Endothelial cell of umbilical vein (primary cell): Measurements from ENCODE around the gene NAALADL1. TPM values are rescaled to one million over a fixed set of nuclear protein-coding genes. Genes with fewer than 3 reads are reported as not detected.
A peak's percentile ranks its signal among the peaks of the same experiment; 100 is the strongest.

Source experiments
- Bru-seq: library from RNA; stranded (reverse); fragments of 400-500 nt; gene quantifications from one replicate; lab custom pipeline; 2021; lab: Mats Ljungman, UMichigan
- BruChase-seq, 2 experiments: library from RNA; stranded (reverse); fragments of 400-500 nt; gene quantifications; one replicate each; lab custom pipeline; 2021; lab: Mats Ljungman, UMichigan
- BruUV-seq: library from RNA; stranded (reverse); fragments of 400-500 nt; replicated peaks from 2 replicates; lab custom pipeline; 2021; lab: Mats Ljungman, UMichigan
- CTCF ChIA-PET: fragments of 300-600, 350-600 bp; sonication (Branson Sonifier 250); formaldehyde crosslinking; loops from one replicate; lab custom pipeline; 2021; ENCODE audit warnings: antibody characterized with exemption, inconsistent platforms; lab: Charles Lee
- POLR2A ChIA-PET: fragments of 300-600, 350-600 bp; sonication (Branson Sonifier 250); formaldehyde crosslinking; loops from one replicate; lab custom pipeline; 2021; ENCODE audit warnings: antibody characterized with exemption, inconsistent platforms; lab: Charles Lee
- DNase-seq: peaks from one replicate; pipeline ENCODE4 v3.0.0-alpha.2; 2011; ENCODE audit warnings: low read depth, low spot score
- FAIRE-seq: peaks from 2 replicates; lab custom pipeline; 2011; peaks lifted over from hg19 to GRCh38; lab: Jason Lieb, UNC
- H2AFZ ChIP-seq: 2 replicates; pipeline ENCODE4 v1.6.0; 2012; ENCODE audit warnings: low read depth, low read length, control low read depth, inconsistent platforms
- H3K27ac ChIP-seq: 2 replicates; pipeline ENCODE4 v1.5.1; 2011; ENCODE audit warnings: low read depth, mild to moderate bottlenecking, control low read depth, low read length, moderate library complexity; ENCODE audit not compliant: insufficient read depth
- H3K27me3 ChIP-seq, 2 experiments: 2 replicates each; pipeline versions ENCODE4 v1.6.0 to v1.6.1; 2011; ENCODE audit warnings: low read length in 2 of 2, mixed read lengths in 1 of 2; ENCODE audit not compliant: control insufficient read depth in 2 of 2, insufficient read depth in 2 of 2
- H3K36me3 ChIP-seq, 2 experiments: 2 replicates in 1 of 2; 3 replicates in 1 of 2; pipeline ENCODE4 v1.5.1; 2011; ENCODE audit warnings: low read length in 2 of 2, mild to moderate bottlenecking in 1 of 2, moderate library complexity in 1 of 2; ENCODE audit not compliant: control insufficient read depth in 2 of 2, insufficient read depth in 2 of 2; ENCODE audit errors: extremely low read depth in 1 of 2
- H3K4me1 ChIP-seq: 3 replicates; pipeline ENCODE4 v1.5.1; 2011; ENCODE audit warnings: mild to moderate bottlenecking, low read length; ENCODE audit not compliant: control insufficient read depth, insufficient read depth; ENCODE audit errors: extremely low read depth
- H3K4me2 ChIP-seq: 2 replicates; pipeline ENCODE4 v1.6.1; 2011; ENCODE audit warnings: low read length, control low read depth, mixed read lengths; ENCODE audit not compliant: insufficient read depth
- H3K4me3 ChIP-seq, 3 experiments: fragments of 200-600 bp in 1 of 3; sonication (generic), shearing (Covaris generic) in 1 of 3; replicated peaks in 1 of 3; 2 replicates each; pipeline ENCODE4 v1.5.1; 2011 to 2016; ENCODE audit warnings: control low read depth in 3 of 3, low read length in 3 of 3, mild to moderate bottlenecking in 2 of 3, inconsistent platforms in 1 of 3, low read depth in 1 of 3, moderate library complexity in 1 of 3; ENCODE audit not compliant: insufficient read depth in 1 of 3
- H3K79me2 ChIP-seq: 2 replicates; pipeline ENCODE4 v1.6.0; 2012; ENCODE audit warnings: low read length, inconsistent platforms; ENCODE audit not compliant: control insufficient read depth, insufficient read depth
- H3K9ac ChIP-seq: replicated peaks from 2 replicates; pipeline ENCODE3; 2011; ENCODE audit warnings: low read length, control low read depth; ENCODE audit not compliant: insufficient read depth; ENCODE audit errors: extremely low read depth
- H3K9me1 ChIP-seq: replicated peaks from 3 replicates; pipeline ENCODE4 v1.6.0; 2011; ENCODE audit warnings: mild to moderate bottlenecking, low read length; ENCODE audit not compliant: control insufficient read depth, insufficient read depth; ENCODE audit errors: extremely low read depth
- H3K9me3 ChIP-seq: replicated peaks from 2 replicates; pipeline ENCODE4 v1.5.1; 2012; ENCODE audit warnings: low read length, inconsistent platforms; ENCODE audit not compliant: control insufficient read depth, insufficient read depth
- H4K20me1 ChIP-seq: replicated peaks from 2 replicates; pipeline ENCODE3; 2011; ENCODE audit warnings: mild to moderate bottlenecking, low read length; ENCODE audit not compliant: control insufficient read depth, insufficient read depth; ENCODE audit errors: extremely low read depth
- EZH2 ChIP-seq: IDR thresholded peaks from 2 replicates; pipeline ENCODE4 v1.6.1; 2012; ENCODE audit warnings: borderline replicate concordance, low read depth, mild to moderate bottlenecking, moderate library complexity, low read length, inconsistent platforms; ENCODE audit not compliant: severe bottlenecking
- FOS ChIP-seq: IDR thresholded peaks from 2 replicates; pipeline ENCODE4 v1.6.1; 2011; ENCODE audit warnings: mild to moderate bottlenecking, low read length, moderate library complexity, borderline replicate concordance; ENCODE audit not compliant: insufficient read depth
- GATA2 ChIP-seq: IDR thresholded peaks from 2 replicates; pipeline ENCODE4 v1.7.0; 2011; ENCODE audit warnings: low read depth, mild to moderate bottlenecking, moderate library complexity, mixed read lengths, low read length; ENCODE audit not compliant: insufficient read length, insufficient read depth
- JUN ChIP-seq: IDR thresholded peaks from 2 replicates; pipeline ENCODE4 v1.6.1; 2011; ENCODE audit warnings: borderline replicate concordance, low read depth; ENCODE audit not compliant: insufficient read length, insufficient read depth
- MYC ChIP-seq: IDR thresholded peaks from one replicate; pipeline ENCODE4 v1.6.1; 2011; ENCODE audit warnings: mild to moderate bottlenecking, low read depth, low read length
- POLR2A ChIP-seq: IDR thresholded peaks from 2 replicates; pipeline ENCODE4 v1.6.1; 2012; ENCODE audit warnings: low read depth, mild to moderate bottlenecking, control low read depth, low read length
- POLR2AphosphoS5 ChIP-seq: IDR thresholded peaks from 2 replicates; pipeline ENCODE4 v1.6.1; 2012; ENCODE audit warnings: low read depth, mild to moderate bottlenecking, control low read depth, low read length, moderate library complexity; ENCODE audit not compliant: insufficient read depth
- dilution Hi-C: fragments of 300-500 bp; cut with MboI; formaldehyde crosslinking; loops from one replicate; pipeline ENCODE4 v1.15.0; 2019; ENCODE audit warnings: low sequenced_read_pairs; ENCODE audit not compliant: extremely low pct_ligation_motif_present
- intact Hi-C: fragments of 100-400 bp; cut with micrococcal nuclease; formaldehyde crosslinking; loops from one replicate; pipeline ENCODE4 v1.10.0; 2022
- long read RNA-seq: library from polyadenylated mRNA; stranded (forward); transcript quantifications from one replicate; pipeline ENCODE4 v2.0.0, GENCODE V29; 2021
- polyA minus RNA-seq, 3 experiments: library from RNA; depleted of rRNA, polyadenylated mRNA; stranded (reverse); fragments of >200 nt; gene quantifications; 1 replicate in 1 of 3; 2 replicates in 2 of 3; pipeline ENCODE4 v1.2.3, GENCODE V29; 2011
- polyA plus RNA-seq, 4 experiments: library from polyadenylated mRNA; depleted of rRNA in 3 of 4; stranded (reverse) in 3 of 4; unstranded in 1 of 4; fragments of >200 nt; gene quantifications; 2 replicates each; pipeline versions ENCODE4 v1.2.1 to v1.2.3, GENCODE V29; 2011 to 2012; ENCODE audit warnings: missing spikeins in 1 of 4
- total RNA-seq: library from RNA; stranded (reverse); gene quantifications from 2 replicates; pipeline ENCODE4 v1.2.3, GENCODE V29; 2021
- TF ChIP-seq, protein P1 (sequence below): IDR thresholded peaks from 2 replicates; pipeline ENCODE4 v1.6.1; 2011; ENCODE audit not compliant: insufficient read depth, insufficient read length
- TF ChIP-seq, protein P2 (sequence below), 2 donors: IDR thresholded peaks; 1 replicate in 1 of 2; 2 replicates in 1 of 2; pipeline ENCODE4 v1.5.1; 2011; ENCODE audit warnings: low read length in 2 of 2, mild to moderate bottlenecking in 2 of 2, moderate library complexity in 2 of 2, control low read depth in 1 of 2, inconsistent platforms in 1 of 2, low read depth in 1 of 2; ENCODE audit not compliant: insufficient read depth in 1 of 2; ENCODE audit errors: extremely low read depth in 1 of 2

NAALADL1 gene, protein sequence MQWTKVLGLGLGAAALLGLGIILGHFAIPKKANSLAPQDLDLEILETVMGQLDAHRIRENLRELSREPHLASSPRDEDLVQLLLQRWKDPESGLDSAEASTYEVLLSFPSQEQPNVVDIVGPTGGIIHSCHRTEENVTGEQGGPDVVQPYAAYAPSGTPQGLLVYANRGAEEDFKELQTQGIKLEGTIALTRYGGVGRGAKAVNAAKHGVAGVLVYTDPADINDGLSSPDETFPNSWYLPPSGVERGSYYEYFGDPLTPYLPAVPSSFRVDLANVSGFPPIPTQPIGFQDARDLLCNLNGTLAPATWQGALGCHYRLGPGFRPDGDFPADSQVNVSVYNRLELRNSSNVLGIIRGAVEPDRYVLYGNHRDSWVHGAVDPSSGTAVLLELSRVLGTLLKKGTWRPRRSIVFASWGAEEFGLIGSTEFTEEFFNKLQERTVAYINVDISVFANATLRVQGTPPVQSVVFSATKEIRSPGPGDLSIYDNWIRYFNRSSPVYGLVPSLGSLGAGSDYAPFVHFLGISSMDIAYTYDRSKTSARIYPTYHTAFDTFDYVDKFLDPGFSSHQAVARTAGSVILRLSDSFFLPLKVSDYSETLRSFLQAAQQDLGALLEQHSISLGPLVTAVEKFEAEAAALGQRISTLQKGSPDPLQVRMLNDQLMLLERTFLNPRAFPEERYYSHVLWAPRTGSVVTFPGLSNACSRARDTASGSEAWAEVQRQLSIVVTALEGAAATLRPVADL
- 4.4 and 6.8 TPM in 2 replicates for total RNA-seq
- 13.9 and 16.5 TPM in 2 replicates for polyA plus RNA-seq
- 11.3 and 13.9 TPM in 2 replicates for polyA plus RNA-seq (2011; cell fraction: cytosol; rRNA removed)
- polyA plus RNA-seq (2011; cell fraction: nucleus; rRNA removed): 8.9 and 13.3 TPM in 2 replicates
- 7.0 and 11.1 TPM in 2 replicates for polyA plus RNA-seq (2012)
- 2.4 and 6.3 TPM in 2 replicates for polyA minus RNA-seq
- not detected for polyA minus RNA-seq (2011; cell fraction: cytosol; rRNA and poly(A)+ RNA removed)
- 1.6 and 2.6 TPM in 2 replicates for polyA minus RNA-seq (2011; cell fraction: nucleus; rRNA and poly(A)+ RNA removed)
- Bru-seq, nascent RNA: percentile 18 among the genes with signal in this experiment
- BruChase-seq, experiment 1, labeled RNA remaining after a 6-hour chase: percentile 18 among the genes with signal in this experiment
- BruChase-seq, experiment 2, labeled RNA remaining after a 2-hour chase: percentile 13 among the genes with signal in this experiment
- long read RNA-seq, partial matches to known transcripts: 2 of 6 reads
- long read RNA-seq, other reads (novel, unspliced or antisense): 2 of 6 reads

DNA sequence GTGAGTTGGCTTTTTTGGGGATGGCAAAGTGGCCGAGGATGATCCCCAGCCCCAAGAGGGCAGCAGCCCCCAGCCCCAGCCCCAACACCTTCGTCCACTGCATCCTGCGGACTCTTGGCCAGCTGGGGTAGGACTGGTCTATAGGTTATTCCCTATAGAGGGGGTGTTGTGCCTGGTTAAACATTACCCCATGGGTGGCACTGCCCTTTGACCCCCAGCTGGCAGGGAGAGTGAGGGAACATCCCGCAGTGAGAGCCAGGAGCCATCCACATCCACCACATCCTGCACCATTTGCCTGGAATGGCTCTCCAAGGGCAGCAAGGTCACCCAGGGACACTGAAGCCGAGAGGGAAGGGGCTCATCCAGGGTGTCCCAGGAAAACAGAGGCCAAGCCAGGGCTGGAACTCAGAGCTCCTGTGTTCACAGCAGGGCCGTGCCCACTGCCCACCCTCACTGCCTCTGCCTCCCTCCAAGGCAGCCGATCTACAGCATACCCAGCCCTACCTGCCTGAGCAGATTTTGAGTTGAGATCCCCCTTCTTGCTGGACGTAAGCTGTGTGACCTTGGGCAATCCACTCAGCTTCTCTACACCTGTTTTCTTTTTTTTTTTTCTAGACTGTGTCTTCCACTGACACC lies at the start of gene NAALADL1:
TSS of gene NAALADL1 (minus strand) at position 135 of the 636 bp plus-strand sequence. CDS start at position 103, 32 bp downstream.
- FAIRE-seq: no peak
- ChIA-PET POLR2A (interaction anchor here (0.5 kb wide), 1 partner anchor 14 kb away, joined by 4 read pairs; no protein-coding TSS in a partner anchor), CTCF (interaction anchor here (0.9 to 1.1 kb wide), 3 partner anchors 9 to 214 kb away, joined by 3 to 4 read pairs (median 3); partner anchors contain the start of gene CDC42BPG)
- BruUV-seq: no TSS peak
- Histone ChIP-seq H3K9ac (no peak within 1 kb of the TSS), H3K4me2 (no peak within 1 kb of the TSS), H3K27ac (no peak within 1 kb of the TSS), H3K27me3 (no peaks in the 10 kb centered on the region), H3K9me1 (no peaks in the 10 kb centered on the region), H4K20me1 (no peaks in the 10 kb centered on the region), H3K4me3 (no peak within 1 kb of the TSS), H2AFZ (no peak within 1 kb of the TSS), H3K79me2 (no peaks in the 10 kb centered on the region), H3K4me1 (no peaks in the 10 kb centered on the region), H3K36me3 (no peaks in the 10 kb centered on the region), H3K9me3 (no peaks in the 10 kb centered on the region)
- dilution Hi-C loops (no loop called here), intact Hi-C loops (no loop called here)
- TF ChIP-seq, protein P1, sequence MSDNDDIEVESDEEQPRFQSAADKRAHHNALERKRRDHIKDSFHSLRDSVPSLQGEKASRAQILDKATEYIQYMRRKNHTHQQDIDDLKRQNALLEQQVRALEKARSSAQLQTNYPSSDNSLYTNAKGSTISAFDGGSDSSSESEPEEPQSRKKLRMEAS: no peak
- no peak for TF ChIP-seq POLR2AphosphoS5
- TF ChIP-seq, protein P2, sequence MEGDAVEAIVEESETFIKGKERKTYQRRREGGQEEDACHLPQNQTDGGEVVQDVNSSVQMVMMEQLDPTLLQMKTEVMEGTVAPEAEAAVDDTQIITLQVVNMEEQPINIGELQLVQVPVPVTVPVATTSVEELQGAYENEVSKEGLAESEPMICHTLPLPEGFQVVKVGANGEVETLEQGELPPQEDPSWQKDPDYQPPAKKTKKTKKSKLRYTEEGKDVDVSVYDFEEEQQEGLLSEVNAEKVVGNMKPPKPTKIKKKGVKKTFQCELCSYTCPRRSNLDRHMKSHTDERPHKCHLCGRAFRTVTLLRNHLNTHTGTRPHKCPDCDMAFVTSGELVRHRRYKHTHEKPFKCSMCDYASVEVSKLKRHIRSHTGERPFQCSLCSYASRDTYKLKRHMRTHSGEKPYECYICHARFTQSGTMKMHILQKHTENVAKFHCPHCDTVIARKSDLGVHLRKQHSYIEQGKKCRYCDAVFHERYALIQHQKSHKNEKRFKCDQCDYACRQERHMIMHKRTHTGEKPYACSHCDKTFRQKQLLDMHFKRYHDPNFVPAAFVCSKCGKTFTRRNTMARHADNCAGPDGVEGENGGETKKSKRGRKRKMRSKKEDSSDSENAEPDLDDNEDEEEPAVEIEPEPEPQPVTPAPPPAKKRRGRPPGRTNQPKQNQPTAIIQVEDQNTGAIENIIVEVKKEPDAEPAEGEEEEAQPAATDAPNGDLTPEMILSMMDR (IDR thresholded peaks at IDR 0.05; ENCODE audit: extremely low read depth in 1 of 2, insufficient read depth in 1 of 2, low read depth in 1 of 2, low read length in 2 of 2): no peak
- no peak for TF ChIP-seq GATA2
- no peak for TF ChIP-seq POLR2A
- TF ChIP-seq EZH2: no peak
- no peak for TF ChIP-seq MYC
- TF ChIP-seq JUN: no peak
- no peak for TF ChIP-seq FOS
- DNase-seq: no peak
